ENCODE measurements around the gene KLHL25. TPM values are rescaled to one million over a fixed set of nuclear protein-coding genes. Genes with fewer than 3 reads are reported as not detected.

KLHL25 gene
- total RNA-seq, 1 experiment from 2014 or later: 7.0 TPM

DNA sequence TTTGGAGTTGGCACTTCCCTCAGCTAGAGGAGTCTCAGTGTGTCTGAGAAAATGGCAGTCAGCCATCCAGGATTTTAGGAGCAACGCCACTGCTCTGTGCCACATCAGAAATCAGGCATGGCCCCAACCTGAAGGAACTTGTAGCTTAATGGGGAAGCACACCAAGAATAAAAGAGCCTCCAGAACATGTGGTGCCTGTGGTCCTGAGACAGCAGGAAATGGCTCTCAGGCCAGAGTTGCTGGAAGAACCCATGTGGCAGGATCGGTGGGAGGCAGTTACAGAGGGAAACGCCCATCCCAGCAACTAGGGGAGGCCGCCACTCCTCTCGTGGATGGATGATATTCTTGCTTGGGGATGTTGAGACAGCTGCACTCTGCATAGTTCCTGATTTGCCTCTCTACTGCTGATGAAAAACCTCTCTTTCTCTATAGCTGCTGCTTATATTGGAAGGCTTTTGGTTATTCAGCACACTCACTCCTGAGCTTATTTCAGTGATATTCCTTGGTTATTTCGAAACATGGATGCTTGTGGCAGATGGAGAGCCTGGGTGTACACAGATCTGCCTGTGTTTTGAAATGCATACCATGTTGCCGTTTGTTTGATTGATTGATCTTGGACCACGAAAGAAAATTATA is 52.4 kb downstream of the KLHL25 start:
- ATAC-seq (no peak), DNase-seq (ENCODE audit: low read depth, low spot score) (no peak)
- Histone ChIP-seq H3K4me3 (ENCODE audit: low read depth in 2 of 2, low read length in 2 of 2) (no peak overlapping the region), H3K9me3 (ENCODE audit: control insufficient read depth, insufficient read depth, low read depth, low read length) (no peaks in the 10 kb centered on the region), H3K4me1 (ENCODE audit: control insufficient read depth, insufficient read depth, low read length) (no peaks in the 10 kb centered on the region), H3K27me3 (ENCODE audit: control insufficient read depth, insufficient read depth, low read length) (no peaks in the 10 kb centered on the region), H3K27ac (ENCODE audit: low read length) (no peak overlapping the region), H3K36me3 (ENCODE audit: control insufficient read depth, insufficient read depth, low read length) (peaks cover 14% of the 10 kb centered on the region; the same call in 1 of the 2 replicates)
- no peak for TF ChIP-seq POLR2AphosphoS5 (IDR thresholded peaks at IDR 0.05; ENCODE audit: low read depth, low read length)
- no peak for TF ChIP-seq REST (IDR thresholded peaks at IDR 0.05; ENCODE audit: insufficient read depth in 1 of 2, low read depth in 2 of 2, low read length in 1 of 2)
- TF ChIP-seq CTCF (IDR thresholded peaks at IDR 0.05): no peak
- TF ChIP-seq SIN3A (IDR thresholded peaks at IDR 0.05; ENCODE audit: borderline replicate concordance, insufficient read depth, low read depth, low read length): no peak
- TF ChIP-seq TCF7L2 (IDR thresholded peaks at IDR 0.05; ENCODE audit: low read depth, low read length): no peak
- CTCF ChIA-PET: no interaction called here
- in situ Hi-C loops (cut with HindIII; ENCODE audit: low pct_unique_long_range_greater_than_20kb, low sequenced_read_pairs) (no loop called here), intact Hi-C loops (cut with micrococcal nuclease; ENCODE audit: unreplicated experiment) (no loop called here)
- no TSS peak for BruUV-seq (replicated peaks)
- POLR2A ChIA-PET: no interaction called here

DNA sequence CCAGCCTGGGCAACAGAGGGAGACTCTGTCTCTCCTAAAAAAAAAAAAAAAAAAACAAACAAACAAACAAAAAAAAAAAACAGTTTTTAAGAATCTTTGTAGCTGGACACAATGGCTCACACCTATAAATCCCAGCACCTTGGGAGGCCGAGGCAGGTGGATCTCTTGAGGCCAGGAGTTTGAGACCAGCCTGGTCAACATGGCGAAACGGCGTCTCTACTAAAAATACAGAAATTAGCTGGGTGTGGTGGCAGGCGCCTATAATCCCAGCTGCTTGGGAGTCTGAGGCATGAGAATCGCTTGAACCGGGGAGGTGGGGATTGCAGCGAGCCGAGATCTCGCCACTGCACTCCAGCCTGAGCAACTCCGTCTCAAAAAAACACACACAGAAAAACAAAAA is 53.1 kb downstream of the KLHL25 start:
- in situ Hi-C loops (cut with HindIII; ENCODE audit: low pct_unique_long_range_greater_than_20kb, low sequenced_read_pairs): no loop called here
- POLR2A ChIA-PET: no interaction called here
- no TSS peak for BruUV-seq (replicated peaks)

More for the DNA sequence above, 53.1 kb downstream of the KLHL25 start:
- TF ChIP-seq SIN3A (IDR thresholded peaks at IDR 0.05; ENCODE audit: borderline replicate concordance, insufficient read depth, low read depth, low read length) (no peak), POLR2AphosphoS5 (IDR thresholded peaks at IDR 0.05; ENCODE audit: low read depth, low read length) (no peak), TCF7L2 (IDR thresholded peaks at IDR 0.05; ENCODE audit: low read depth, low read length) (no peak), REST (IDR thresholded peaks at IDR 0.05; ENCODE audit: insufficient read depth in 1 of 2, low read depth in 2 of 2, low read length in 1 of 2) (no peak), CTCF (IDR thresholded peaks at IDR 0.05) (no peak)
- no peak for DNase-seq (ENCODE audit: low read depth, low spot score)
- Histone ChIP-seq H3K4me3 (ENCODE audit: low read depth in 2 of 2, low read length in 2 of 2) (no peak overlapping the region), H3K9me3 (ENCODE audit: control insufficient read depth, insufficient read depth, low read depth, low read length) (no peaks in the 10 kb centered on the region), H3K4me1 (ENCODE audit: control insufficient read depth, insufficient read depth, low read length) (no peaks in the 10 kb centered on the region), H3K27me3 (ENCODE audit: control insufficient read depth, insufficient read depth, low read length) (no peaks in the 10 kb centered on the region), H3K27ac (ENCODE audit: low read length) (no peak overlapping the region), H3K36me3 (ENCODE audit: control insufficient read depth, insufficient read depth, low read length) (peaks cover 14% of the 10 kb centered on the region; the same call in 1 of the 2 replicates)
- CTCF ChIA-PET: interaction anchor here (0.7 kb wide), 1 partner anchor 99 kb away, joined by 8 read pairs; no protein-coding TSS in a partner anchor
- intact Hi-C loops (cut with micrococcal nuclease; ENCODE audit: unreplicated experiment): no loop called here
- no peak for ATAC-seq
